ENCODE measurements around the gene MACROH2A1.

Gene MACROH2A1

DNA sequence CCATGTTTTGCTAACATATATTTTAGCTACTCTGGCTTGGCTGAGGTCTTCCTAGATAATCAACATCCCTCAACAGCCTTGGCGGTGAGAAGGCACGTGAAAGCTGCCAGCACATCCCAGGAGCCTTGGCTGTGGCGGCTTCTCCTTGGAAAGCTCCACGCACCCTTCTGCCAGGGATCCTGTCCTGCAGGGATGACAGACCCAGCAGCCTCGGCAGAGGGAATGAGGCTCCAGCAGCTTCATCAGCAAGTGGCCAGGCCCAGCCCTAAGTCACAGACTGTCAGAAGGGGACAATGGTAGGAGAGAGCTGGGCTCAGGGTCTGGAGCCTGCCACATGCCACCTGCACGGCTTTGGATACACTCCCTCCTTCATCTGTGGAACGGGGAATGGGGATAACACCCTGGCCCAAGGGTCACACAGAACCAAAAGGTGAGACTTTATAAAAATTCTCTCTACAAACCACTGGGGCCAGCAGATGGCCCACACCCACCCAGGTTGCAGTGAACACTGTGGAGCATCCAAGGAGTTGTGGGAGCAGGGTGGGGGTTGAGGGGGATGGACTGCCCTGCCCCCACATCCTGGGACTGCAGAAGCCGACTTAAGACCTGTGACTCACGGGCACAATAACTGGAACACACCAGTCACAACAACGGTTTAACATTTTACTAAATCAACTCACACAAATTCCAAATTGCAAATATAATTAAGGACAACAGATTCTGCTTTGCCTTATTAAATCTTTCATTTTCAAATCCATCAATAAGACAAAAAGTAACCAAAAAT lies 65.1 kb downstream of the MACROH2A1 start:
- DNase-seq (ENCODE audit: low read depth in 1 of 2, low spot score in 1 of 2), result no peak

DNA sequence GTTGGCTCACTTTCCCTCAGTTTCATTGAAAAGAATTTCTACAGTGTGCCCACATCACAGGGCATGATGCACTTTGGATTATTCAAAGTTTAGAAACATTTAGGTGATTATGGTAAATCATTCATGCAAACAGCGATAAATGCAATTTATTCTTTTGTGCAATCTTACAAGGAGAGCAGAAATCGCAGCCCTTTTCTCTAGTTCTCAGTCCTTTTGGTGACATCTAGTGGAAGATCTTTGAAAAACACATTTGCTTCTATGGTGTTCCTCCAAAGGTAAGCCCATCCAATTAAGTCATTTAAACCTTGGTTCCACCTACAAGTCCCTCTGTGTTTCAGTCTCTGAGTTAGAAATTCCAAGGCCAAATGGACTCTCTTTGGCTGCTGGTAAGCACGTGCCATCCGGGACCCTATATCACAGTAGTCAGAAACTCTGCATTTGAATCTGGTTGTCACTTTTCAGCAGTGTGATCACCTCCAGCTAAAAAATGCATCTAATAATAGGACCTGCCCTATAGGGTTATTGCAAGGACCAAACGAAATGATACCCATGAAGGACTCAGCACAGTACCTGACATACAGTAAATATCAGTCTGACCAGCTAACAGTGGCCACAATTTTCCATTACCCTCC lies 66.4 kb downstream of the MACROH2A1 start:
- no peak for DNase-seq (ENCODE audit: low read depth in 1 of 2, low spot score in 1 of 2)

DNA sequence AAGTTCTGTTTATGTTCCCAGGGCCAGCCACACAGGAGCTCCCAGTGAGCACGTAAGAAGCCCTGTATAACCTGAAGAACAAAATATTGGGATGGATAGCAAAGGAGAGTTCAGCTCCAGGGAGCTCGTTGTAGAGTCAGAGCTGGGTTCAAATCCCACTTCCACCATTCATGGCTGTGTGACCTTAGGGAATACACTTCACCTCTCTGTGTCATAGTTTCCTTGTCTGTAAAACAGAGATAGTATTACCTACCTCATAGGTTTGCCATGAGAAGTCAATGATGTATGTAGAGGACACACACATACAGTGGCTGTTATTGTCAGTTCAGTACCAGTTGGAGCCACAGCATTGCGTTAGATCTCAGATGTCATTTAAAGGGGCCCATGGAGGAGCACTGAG lies 67.4 kb downstream of the MACROH2A1 start:
- no peak for DNase-seq (ENCODE audit: low read depth in 1 of 2, low spot score in 1 of 2)

DNA sequence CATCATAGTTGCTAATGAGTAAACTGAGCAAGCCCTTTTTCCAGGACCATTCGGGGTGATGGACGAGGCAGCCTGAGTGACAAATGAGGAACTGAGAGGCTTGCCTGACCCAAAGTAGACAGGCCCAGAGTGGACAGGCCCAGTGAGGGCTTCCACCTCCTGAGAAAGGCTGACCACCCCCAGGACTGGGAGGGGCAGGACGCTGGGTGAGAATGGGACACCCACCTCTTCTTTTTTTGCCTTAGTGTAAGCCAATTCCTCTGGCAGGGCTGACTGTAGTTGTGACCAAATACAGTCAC lies 68.3 kb downstream of the MACROH2A1 start:
- no peak for DNase-seq (ENCODE audit: low read depth in 1 of 2, low spot score in 1 of 2)

DNA sequence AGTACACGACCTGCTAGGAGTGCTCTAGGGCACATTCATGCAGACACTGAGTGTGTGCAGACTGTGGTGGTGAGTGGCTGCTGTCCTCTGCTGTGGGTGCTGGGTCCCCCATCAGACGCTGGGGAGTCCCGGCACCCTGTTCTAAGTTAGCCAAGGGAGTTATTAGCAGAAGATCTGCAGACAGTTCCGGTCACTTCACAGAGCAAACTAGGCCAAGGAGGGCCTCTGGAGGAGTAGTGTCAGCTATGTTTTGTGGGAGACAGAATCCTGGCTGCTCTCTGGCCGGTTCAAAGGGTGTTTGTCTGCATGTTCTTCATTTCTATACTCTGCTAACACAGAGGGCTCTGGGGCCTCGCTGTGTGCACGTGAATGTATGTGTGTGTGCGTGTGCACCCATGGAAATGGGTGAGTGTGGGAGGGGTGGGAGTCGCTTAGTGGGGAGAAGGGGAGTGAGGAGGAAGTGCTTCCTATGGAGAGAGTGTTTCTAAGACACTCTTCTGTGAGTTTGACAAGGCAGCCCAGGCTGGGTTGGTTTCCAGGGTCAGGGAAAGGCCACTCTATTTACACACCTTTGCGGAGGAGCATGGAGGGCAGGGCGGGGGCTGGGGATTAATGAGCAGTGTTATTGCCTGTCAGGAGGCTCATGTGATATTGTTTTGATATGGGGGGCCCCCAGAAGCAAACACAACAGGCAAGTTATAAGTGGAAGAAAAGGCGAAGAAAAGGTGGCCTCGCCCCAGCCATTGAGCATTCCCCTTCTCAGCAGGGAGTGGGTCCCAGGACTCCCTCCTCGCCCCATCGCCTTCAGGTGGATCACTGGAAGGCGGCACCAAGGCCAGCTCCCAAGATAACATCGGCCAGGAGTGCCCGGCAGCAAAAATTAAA lies 68.9 kb downstream of the MACROH2A1 start:
- no peak for DNase-seq (ENCODE audit: low read depth in 1 of 2, low spot score in 1 of 2)

DNA sequence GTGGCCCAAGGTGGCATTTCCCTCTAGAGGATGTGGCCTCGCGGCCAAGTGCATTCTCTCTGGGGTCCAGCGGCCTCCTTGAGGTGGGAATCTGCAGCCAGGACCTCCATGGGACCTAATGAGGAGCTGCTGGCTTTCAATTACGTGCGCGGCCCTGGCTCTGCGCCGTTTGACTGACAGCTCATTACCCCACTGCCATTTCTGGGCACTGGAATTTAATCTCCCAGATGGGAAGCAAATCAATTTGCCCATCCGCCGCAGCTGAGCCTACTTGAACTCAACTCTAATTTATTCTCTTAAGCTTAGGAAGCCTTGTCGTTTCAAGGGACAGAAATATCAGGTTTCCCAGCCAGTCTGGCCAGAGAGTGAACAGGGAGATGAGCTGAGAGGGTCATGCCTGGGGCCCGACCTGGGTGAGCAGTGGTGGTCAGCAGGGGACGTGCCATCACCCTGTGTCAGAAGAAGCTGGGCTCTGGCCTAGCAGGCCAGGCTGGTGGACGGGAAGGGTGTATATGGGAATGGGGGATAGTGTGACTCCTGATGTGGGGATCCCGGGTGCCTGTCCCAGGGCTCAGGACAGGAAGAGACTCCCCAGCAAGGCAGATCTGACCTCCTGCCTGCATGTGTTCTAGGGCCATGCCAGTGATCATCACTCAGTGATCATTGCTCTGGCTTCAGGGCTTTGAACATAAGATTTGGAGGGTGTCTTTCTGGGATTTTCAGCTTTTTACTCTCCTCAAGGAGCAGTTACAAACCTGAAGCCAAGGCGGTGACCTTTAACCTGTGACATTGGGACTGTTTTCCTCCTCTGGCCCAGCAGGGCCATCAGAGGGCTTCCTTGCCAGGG lies 69.7 kb downstream of the MACROH2A1 start:
- no peak for DNase-seq (ENCODE audit: low read depth in 1 of 2, low spot score in 1 of 2)

DNA sequence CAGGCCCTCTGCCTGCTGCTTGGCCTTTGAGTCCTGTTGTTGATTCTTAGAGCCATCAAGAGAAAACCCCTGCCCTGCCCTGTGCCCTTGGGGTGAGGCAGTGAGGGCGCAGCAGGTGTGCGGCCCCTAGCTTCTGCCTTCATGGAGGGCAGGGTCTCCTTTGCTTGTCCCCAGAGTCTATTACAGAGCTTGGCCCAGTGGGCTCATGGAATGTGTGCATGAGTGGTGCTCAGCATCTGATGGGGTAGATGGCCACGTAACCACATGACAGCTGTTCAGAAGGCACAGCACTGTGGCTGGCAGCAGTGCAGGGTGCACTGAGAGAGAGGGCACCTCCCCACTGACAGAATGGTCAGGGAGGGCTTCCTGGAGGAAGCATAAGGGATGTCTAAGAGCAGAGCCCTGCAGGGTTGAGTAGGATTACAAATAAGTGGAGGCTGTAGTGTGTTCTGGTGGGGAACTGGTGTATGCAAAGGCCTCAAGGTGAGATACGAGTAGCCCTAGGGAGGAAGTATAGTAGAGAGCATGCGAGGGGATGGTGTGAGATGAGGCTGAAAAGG lies 70.8 kb downstream of the MACROH2A1 start:
- no peak for DNase-seq (ENCODE audit: low read depth in 1 of 2, low spot score in 1 of 2)

DNA sequence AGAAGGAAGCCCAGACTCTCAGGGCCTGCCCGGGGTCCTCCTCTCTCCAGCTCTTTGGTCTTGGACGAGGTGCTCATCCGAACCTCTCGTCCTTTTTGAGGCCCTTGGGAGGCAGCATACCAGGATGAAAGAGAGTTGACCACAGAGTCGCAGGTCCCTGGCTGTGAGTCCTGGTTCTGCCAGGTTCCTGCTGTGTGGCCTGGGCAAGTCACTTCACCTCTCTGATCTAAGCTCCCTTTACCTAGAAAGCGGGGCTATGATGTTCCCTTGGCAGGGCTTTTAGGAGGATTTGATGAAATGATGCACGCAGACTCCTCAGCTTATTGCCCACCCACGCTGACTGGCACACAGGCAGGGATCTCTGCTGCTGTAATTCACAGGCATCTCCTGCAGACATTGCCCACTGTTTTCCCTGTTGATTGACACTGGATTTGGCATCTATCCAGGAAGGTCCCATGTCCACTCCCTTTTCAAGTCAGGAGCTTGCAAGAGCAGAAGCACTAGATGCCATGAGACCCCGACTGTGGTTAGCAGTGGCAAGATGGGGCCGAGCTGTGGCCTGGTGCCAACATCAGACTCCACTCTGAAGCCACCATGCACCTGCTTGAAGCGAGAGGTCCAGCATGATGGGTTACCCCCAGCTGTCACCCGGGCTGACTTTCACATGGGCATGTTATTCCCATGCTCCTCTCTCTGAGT lies 71.5 kb downstream of the MACROH2A1 start:
- no peak for DNase-seq (ENCODE audit: low read depth in 1 of 2, low spot score in 1 of 2)

DNA sequence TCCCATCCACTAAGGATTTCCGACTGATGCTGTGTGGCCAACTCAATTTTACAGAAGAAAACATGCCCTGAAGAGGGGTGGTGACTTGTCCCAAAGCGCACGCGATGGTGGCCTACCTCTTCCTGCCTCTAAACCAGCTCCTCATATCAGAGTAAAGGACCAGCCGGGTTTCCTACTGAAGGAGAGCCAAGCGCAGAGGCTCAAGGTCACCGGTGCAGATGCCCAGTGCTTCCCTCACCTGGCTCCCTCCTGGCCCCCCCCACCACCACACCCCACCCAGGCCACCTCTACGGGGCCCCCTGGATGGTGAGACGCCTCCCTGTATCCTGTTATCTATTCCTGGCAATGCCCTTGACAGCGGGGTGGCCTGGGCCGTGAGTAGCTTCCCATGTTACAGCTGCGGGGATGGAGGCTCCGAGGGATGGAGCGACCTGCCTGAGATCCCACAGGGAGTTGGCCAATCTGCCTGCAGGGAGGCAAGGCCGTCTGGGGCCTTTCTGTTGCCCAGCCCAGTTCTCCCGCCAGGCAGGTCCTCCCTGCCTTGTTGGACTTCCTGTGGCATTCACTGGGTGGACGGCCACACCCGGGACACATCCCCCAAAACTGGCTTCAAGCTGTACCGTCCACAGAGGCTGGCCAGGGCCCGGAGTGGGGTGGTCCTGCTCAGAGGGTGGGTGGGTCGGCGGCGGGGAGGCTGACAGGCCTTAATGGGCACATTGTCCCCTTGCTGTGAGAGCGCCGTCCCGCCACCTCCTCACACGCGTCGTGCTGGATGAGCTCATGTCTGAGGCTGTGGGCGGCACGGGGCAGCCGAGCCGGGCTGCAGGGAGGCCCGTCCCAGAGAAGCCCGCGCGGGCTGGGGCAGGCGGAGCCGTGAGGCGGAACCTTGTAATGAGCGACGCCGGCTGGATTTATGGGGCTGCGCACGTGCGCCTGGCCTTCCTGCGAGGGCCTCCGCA lies 72.5 kb downstream of the MACROH2A1 start:
- no peak for DNase-seq (ENCODE audit: low read depth in 1 of 2, low spot score in 1 of 2)

DNA sequence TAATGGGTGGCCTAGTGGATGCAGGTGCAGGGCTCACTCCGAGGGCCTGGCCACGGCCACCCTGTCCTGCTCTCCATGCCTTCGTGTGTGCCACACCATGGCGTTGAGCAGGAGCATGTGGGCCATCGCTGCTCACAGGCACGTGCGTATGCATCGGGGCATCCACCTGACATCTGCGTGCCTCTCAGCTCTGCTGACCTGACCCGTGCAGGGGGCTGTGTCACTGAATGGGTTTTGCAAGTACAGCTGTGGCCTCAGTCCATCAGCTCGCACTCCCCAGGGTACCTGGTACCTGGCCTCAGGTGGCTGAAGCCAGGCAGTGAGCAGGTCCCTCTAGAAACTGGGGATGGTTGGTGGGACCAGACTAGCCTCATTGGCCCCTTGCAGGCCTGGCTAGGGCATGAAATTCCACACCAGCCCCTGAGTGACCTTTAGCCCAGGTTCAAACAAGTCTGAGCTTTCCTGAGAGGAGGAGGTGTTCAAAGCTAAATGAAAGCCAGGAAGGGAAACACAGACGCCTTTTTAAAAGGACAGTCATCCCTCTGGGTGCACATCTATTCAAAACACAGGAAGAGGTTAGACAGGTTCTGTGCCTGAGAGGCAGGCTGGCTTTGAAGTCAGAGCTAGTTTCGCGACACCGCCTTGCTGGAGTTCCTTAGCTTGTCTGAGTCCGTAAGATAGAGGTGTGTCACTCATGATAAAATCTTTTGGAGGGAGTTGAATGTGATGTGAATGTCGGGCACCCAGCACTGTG lies 74.0 kb downstream of the MACROH2A1 start:
- DNase-seq (ENCODE audit: low read depth in 1 of 2, low spot score in 1 of 2), result no peak

DNA sequence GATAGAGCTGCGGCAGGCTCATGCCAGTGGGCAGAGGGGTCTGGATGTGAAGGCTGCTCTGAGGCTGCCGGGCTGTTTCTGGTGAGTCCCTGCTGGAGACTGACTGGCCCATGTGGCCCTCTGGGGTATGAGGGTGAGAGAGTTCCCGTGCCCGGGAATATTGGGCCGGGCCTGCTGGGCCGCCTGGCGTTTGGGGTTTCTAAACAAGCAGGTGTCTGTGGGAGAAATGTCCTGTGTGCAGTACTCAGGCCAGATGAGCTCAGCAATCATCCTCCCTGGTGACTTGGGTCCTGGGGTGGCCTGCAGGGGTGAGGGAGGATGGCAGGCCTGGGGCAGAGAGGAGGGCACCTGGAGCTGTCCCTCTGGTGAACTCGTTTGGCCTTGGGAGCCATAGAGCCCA lies 74.9 kb downstream of the MACROH2A1 start:
- DNase-seq (ENCODE audit: low read depth in 1 of 2, low spot score in 1 of 2), result no peak

DNA sequence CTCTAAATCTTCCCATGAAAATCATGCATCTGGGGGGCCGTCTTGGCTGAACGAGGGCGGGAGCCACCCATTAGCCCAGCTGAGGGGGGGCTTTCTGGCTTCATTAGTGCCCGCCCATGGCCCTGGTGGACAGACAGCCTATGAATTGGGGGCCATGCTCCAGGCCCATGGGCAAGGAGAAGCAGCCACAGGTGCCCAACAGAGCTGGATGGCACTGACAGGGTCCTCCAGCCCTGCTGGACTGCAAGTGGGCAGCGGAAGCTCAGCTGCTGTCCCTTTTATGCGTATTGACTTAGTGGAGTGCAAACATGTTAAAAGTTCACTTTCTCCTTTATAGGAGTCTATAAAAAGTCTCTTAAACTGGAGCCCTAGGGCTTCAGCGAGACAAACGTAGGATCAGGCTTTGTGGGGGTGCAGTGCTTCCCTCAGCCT lies 75.3 kb downstream of the MACROH2A1 start:
- no peak for DNase-seq (ENCODE audit: low read depth in 1 of 2, low spot score in 1 of 2)

DNA sequence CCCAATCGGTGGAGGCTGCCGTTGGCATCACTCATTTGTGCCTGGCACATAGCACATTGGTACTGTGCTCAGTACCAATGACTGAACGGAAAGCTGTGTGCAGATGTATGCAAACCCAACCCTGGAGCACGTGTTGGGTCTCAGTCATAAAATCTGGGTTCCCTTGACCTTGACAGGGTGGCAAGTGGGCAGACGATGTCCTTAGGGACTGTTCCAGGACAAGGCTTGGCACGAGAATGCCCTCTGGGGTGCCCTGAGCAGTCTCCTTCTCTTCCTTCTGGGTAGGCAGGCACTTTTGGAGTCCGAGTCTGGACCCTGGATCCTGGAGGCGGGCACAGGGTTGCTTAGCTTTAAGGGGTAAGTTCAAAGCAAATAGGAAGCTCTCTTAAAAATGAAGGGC lies 75.8 kb downstream of the MACROH2A1 start:
- no peak for DNase-seq (ENCODE audit: low read depth in 1 of 2, low spot score in 1 of 2)

DNA sequence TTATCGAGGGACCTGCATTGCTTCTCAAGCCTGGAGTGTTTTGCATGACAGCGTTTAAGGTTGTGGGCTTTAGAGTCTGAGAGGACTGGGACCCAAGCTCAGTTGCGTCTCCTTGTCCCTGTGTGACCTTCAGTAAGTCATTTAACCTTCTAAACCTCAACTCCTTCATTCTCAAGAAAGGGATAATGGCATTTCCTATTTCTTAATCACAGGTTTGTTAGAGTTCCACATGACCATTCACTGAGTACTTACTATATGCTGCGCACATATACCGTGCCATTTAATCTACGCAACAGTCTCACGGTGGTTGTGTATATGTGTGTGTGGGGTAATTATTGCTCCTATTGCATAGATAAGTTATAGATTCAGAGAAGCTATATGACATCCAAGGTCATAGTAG lies 76.3 kb downstream of the MACROH2A1 start:
- no peak for DNase-seq (ENCODE audit: low read depth in 1 of 2, low spot score in 1 of 2)

DNA sequence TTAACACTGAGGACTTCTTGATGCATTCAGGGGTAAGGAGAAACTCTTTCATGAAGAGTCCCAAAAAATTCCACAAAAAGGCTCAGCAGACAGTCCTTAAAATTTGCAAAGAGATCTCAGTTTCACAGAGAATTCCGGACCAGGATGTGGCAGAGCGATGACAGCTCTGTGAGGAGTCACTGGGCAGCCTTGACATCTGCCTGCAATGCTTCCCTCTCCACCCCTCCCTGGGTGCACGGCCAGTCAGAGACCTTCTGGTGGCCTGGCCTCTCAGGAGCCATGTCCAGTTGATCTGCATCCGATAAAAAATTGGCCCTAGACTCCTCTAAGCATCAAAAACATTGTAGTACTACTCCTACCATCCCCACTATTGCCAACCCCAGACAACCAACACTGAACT lies 76.8 kb downstream of the MACROH2A1 start:
- DNase-seq (ENCODE audit: low read depth in 1 of 2, low spot score in 1 of 2), result no peak

DNA sequence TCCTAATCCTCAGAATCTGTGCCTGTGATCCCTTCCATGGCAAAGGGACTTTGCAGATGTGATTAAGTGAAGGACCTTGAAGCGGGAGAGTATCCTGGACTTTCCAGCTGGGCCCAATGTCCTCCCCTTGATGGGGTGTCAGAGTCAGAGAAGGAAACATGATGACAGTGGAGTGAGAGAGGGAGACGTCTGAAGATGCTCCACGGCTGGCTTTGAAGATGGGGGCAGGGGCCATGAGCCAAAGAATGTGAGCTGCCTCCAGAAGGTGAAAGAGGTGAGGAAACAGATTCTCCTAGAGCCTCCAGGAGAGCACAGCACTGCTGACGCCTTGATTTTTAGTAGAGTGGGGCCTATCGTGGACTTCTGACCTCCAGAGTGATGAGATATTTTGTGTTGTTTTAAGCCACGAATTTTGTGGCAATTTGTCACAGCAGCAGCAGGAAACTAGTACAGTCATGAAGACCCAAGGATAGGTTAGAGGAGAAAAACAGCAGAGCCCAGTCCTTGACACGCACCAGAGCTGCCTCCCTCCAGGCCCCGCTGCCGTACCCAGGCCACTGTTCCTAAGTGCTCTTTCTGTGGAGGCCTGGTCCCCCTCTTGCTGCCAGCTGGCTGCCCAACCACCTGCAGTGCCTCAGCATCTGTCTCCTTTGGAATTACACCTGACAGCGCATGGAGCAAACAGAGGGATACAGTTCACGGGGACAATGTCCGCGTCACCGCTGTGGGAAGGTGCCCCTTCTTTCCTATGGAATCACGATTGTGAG lies 78.1 kb downstream of the MACROH2A1 start:
- no peak for DNase-seq (ENCODE audit: low read depth in 1 of 2, low spot score in 1 of 2)

DNA sequence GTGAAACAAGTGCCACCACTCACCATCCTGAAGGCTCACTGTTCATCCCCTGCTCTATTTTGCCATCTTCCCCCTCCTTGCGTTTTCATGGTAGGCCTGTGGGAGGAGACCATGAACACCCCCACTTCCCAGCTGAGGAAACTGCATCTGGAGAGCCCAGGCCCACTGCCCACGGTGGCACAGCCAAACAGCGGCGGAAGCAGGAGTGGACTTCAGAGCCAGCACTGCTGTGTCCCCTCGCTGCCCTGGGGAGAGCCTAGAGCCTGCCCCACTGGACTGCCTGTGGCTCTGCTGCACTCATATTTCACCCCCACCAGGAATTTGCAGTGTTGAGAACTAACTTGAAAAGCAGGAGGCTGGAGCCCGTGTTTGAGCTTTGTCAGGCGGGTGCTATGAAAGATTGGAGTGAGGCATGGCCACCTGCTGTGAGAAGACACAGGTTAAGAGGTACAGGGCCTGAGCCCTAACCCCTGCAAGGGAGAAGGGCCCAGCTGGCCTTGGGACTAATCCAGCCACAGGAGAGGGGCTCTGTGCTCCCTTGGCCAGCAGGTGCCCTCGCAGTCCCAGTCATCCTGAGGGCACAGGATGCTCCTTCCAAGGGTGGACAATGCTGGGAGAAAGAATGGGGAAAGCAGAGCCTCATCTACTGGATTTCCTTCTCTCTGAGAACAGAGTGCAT lies 79.0 kb downstream of the MACROH2A1 start:
- DNase-seq (ENCODE audit: low read depth in 1 of 2, low spot score in 1 of 2), result no peak
